Prostate gland (tissue), 2 donors: ENCODE results near the gene FOXP1.

Experiments used
- CTCF ChIP-seq, 4 experiments: fragments of 200-600 bp in 2 of 4; fragments of 450-650 bp in 2 of 4; sonication (generic) in 2 of 4; IDR thresholded peaks; 1 replicate in 3 of 4; 2 replicates in 1 of 4; pipeline ENCODE4 v1.5.1; 2016 to 2019; ENCODE audit warnings: antibody characterized with exemption in 4 of 4, mild to moderate bottlenecking in 2 of 4, moderate library complexity in 2 of 4
- POLR2A ChIP-seq: fragments of 450-650 bp; IDR thresholded peaks from one replicate; pipeline ENCODE4 v1.6.1; 2016; ENCODE audit warnings: antibody characterized with exemption, mild to moderate bottlenecking
- POLR2AphosphoS5 ChIP-seq: sonication (generic); formaldehyde crosslinking; IDR thresholded peaks from one replicate; pipeline ENCODE4 v1.6.1; 2017; ENCODE audit warnings: antibody characterized with exemption

GRCh38 chr3:71271596-71271995, 311.9 kb downstream of the FOXP1 start:
- TF ChIP-seq POLR2A (no peak), CTCF (IDR thresholded peaks at IDR 0.05) (no peak), POLR2AphosphoS5 (no peak)
